GM21529 (cell line): Measurements from ENCODE around the gene RBM14.
"Not testable (repeated sequence)": the region's sequence is repeated elsewhere in the genome, so short reads cannot be mapped to it uniquely, and the experiment has no call there.

Experiments
- ATAC-seq: cut with Tn5 transposase; IDR thresholded peaks from one replicate; pipeline ENCODE4 v1.9.1; 2021; ENCODE audit not compliant: unreplicated experiment

The RBM14 gene

DNA sequence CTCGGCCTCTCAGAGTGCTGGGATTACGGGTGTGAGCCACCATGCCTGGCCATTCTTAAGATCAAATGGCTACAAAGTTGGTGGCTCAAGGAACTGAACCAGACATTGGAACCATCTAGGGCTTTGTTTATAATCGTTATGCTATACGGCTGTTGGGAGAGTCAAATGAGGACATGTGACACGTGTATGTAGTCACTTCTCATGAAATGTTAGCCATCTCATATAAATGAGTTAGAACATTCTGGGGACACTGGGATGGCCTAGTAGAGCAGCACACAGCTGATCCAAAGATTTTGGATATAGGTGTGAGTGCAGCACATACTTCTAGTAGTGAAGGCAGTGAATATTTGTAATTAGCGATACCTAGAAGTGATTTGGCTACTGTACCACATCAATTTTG is 15.5 kb downstream of the RBM14 start:
- ATAC-seq: no peak

DNA sequence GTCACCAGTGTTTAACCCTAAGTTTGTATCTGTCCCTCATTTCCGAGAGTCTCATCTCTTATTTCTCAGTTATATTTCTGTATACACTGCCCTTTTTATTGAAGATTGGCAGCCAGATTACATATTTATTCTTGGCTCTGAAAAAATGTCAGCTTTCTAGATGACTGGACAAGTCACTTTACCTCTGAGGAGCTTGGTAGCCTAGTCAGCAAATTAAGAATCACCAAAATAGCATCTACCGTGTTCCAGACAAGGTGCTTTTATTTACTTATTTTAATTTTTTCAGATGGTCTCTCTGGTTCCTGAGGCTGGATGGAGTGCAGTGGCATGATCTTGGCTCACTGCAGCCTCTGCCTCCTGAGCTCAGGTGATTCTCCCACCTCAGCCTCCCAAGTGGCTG is 16.5 kb downstream of the RBM14 start:
- no peak for ATAC-seq

DNA sequence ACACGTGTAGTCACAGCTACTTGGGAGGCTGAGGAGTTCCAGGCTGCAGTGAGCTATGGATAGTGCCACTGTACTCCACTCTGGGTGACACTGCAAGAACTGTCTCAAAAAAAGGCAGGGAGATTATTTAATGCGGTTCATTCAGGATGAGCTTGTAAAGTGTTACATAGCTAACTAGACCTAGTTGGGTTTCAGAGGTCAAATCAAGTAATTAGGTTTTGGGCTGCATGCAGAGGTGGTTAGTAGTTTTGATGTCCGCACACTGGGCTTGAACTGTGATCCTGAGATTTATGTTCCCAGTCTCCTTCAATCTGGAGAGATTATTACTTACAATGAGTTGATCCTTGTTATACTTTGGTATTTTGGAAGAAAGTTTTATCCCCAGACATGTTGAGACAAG is 20.0 kb downstream of the RBM14 start:
- no peak for ATAC-seq

DNA sequence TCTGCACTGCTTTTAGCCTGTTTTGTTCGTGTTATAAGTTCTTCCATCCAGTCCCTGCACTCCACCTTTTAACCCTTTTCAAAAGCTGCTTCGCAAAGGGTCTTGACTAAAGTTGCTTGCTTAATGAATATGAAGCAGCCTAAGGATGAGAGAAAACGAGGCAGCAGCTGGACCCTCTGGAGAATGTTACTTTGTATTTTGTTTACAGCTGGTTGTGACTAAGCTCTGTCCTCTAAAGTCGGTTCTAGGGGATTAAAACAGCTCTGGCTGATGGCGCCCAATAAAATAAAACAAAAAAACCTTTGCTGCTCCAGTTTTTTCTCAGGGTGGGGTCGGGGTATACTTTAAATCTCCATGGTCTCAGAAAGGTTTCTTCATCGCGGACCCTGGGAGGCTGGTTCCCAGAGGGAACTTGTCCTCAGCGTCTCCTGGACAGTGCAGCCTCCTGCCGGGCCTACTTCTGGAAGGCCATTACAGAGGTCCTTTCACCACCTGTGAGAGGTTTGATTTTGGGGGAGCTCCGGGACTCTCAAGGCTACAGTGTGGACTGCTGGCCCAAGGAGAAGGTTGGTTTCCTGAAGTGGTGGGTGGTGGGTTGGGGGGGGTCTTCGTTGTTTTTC is 21.2 kb downstream of the RBM14 start:
- no peak for ATAC-seq

DNA sequence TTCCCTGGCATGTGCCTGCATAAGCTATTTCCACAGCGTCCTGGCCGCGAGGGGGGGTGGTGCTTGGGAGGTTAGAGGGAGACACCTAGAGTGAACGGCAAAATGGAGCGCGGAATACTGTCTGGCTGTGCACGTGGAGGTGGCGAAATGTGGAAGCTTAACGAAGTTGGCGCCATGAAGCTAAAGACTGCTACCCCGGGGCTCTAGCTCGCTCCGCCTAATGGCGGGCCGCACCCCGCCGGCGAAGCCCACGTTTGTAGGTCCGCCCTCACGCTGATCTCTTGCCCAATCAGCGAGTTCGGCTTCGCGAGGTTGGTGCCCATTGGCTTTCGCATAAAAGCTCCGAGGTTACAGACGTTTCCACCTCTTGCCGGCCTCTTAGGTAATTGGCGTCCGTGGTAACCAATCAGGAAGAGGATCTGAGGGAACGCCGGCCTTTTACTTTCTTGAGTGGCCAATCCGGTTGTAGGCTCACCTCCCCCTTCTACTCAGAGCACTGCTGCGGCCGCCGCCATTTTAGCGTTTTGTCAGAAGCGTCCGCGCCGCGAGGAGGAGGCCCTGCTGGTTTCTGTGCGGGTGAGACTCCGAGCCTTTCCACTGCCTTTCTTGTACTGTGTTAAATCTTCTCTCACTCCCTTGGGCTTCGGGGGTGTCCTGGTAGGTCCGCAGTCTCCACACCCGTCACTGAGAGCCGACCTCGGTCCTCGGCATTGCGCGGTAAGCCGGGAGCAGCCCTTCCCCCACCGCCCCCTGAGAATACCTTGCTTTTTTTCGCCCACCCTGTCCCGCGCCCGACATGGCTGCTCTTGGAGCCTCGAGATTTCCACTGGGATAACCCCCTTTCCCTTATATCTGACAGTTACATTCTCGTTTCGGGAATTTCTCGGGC is 22.0 kb downstream of the RBM14 start, which contains the start of gene RBM4:
TSS of gene RBM4 (plus strand) at position 527 of the 889 bp plus-strand sequence. CDS start 1,009 bp downstream, outside the sequence.
- peak; percentile 93 for ATAC-seq

DNA sequence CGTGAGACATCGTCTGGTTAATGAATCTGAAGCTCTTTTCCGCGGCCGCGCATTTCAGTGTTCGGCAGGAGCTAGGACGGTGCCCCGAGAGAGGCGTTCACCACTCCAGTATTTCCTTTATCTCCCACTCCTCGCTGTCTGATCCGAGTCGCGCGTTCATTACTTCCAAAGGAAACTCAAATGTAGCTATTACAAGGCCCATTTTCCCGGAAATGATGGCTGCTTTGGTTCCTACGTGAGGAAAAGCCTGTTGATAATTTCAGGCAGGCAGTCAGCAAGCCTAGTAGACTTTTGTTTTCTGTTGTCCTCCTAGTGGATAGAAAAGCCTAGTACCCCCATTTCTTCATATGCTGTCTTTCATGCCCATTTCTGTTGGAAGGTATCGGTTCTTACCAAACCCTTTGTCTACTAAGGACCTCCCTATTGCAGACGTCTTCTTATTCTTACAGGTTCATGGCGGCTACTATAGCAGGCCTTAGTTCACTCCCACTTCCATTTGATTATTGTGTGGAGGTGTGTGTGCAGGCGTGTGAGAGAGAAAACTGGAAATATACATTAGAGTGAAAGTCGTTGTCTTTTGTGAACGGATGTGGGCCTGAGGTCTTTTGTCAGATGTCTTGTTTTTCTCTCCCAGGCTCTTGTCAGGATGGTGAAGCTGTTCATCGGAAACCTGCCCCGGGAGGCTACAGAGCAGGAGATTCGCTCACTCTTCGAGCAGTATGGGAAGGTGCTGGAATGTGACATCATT is 22.8 kb downstream of the RBM14 start:
- ATAC-seq: no peak

DNA sequence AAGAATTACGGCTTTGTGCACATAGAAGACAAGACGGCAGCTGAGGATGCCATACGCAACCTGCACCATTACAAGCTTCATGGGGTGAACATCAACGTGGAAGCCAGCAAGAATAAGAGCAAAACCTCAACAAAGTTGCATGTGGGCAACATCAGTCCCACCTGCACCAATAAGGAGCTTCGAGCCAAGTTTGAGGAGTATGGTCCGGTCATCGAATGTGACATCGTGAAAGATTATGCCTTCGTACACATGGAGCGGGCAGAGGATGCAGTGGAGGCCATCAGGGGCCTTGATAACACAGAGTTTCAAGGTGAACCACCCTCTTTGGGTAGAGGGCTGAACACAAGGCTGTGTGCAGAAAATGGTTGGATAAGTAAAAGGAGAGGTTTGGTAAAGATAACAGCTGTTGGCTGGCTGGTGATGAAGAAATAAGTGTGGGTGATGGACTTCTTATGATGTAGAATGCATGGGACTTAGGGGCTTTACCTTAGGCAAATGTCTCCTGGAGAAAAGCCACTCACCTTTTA is 23.4 kb downstream of the RBM14 start:
- not testable (repeated sequence) for ATAC-seq

DNA sequence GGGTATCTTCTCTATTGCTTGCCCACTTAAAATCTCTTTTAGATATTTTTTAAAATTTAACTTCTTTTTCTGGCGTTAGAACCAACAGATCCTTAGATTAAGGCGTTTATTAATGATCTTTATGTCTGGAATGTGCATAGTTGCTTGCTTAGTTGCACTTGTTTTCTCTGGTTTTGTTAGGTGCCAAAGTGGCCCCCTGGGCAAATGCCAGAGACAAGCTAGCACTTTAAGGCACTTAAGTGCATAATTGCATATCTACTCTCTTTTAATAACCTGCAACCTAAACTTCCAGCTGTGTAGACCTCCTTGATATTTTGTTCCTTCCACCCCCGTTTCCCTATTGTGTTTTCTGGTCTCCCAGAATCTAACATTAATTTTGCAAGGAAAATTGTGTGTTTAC is 25.4 kb downstream of the RBM14 start:
- no peak for ATAC-seq

DNA sequence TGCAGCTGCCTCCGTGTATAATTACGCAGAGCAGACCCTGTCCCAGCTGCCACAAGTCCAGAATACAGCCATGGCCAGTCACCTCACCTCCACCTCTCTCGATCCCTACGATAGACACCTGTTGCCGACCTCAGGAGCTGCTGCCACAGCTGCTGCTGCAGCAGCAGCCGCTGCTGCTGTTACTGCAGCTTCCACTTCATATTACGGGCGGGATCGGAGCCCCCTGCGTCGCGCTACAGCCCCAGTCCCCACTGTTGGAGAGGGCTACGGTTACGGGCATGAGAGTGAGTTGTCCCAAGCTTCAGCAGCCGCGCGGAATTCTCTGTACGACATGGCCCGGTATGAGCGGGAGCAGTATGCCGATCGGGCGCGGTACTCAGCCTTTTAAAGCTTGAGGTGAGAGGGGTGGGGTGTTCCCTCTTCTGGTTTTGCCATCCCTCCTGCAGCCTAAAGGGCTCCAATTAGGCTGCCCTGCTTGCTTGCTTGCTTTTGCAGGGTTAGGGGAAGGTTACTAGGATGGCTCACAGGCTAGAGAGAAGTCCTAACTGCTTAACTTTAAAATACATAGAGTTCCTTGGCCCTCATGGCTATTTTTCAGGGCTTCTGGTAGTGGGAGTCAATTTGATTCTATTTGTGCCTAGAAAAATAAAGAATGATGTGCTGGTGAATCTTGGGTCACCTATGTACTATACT is 27.5 kb downstream of the RBM14 start:
- ATAC-seq: no peak

DNA sequence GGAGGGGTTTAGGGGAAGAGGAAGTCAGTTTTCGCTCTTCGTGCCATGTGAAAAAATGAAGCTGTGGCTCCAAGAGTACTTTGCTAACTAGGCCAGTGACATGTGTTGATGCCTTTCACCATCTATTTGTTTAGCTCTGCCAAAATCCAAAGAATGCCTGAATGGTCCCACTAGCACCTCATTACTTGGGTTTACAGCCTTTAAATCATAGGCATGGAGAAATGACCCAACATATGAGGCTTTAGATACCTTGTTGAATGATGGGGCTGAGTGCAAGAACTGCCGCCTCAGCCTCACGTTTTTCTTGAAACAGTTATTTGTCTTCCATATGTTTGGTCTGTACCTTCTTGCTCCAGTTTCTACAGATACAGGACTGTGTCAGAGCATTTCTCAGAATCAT is 30.4 kb downstream of the RBM14 start:
- no peak for ATAC-seq

DNA sequence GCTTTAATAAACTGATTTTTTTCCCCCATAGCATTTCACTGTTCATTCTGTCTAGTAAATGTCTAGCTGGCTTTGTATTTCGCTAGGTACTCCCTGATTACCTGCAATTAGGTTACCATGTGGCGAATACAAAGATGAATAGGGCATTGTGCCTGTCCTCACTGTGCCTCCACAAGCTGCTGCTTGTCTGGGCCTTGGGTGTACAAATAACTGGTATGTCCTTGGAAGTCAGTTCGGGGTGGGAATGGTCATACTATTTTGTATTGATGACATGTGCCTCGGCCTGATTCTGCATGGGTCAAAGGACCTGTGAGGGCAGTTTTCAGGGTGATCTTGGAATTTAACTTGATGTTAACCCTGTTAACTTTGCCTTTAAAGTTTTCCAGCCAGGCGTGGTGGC is 33.5 kb downstream of the RBM14 start:
- ATAC-seq: no peak

DNA sequence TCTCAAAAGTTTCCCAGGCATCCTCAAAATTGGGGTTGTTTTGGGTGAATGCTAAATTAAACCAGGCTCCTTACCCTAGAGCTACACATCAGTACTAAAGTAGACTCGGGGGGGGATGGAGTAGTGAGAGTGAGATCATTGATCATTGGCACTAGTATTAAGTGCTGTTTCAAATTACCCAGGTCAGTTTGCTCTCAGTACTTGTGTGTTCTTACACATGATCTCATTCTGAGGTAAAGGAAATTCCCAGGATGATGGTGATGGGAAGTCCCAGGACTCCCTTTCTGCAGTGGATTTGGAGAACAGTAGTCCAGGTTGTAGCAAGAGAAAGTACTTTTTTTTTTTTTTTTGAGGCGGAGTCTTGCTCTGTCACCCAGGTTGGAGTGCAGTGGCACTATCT is 34.6 kb downstream of the RBM14 start:
- no peak for ATAC-seq

DNA sequence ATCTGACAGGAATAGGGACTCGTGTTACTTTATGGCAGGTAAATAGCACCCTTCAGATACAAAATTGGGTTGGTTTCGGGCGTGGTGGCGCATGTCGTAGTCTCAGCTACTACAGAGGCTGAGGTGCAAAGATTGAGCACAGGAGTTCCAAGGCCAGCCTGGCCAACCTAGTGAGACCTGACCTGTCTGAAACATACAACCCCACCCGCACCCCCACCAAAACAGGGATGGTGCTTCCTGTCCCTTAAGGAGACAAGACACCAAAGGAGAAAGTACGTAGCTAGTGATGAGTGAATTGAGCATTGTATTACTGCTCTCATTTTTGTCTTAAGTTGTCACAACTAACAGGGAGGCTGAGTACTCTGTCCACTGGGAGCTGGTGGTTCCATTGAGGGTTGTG is 36.2 kb downstream of the RBM14 start:
- ATAC-seq: no peak

DNA sequence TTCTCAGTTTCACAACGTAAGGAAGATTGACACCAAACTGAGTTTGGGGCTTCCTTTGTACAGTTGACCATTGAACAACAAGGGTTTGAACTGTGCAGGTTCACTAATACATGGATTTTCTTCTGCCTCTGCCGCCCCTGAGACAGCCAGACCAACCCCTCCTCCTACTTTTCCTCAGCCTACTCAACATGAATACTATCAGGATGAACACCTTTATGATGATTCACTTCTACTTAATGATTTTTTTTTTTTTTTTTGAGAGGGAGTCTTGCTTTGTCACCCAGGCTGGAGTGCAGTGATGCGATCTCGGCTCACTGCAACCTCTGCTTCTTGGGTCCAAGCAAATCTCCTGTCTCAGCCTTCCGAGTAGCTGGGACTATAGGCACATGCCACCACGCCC is 36.7 kb downstream of the RBM14 start:
- ATAC-seq: no peak

DNA sequence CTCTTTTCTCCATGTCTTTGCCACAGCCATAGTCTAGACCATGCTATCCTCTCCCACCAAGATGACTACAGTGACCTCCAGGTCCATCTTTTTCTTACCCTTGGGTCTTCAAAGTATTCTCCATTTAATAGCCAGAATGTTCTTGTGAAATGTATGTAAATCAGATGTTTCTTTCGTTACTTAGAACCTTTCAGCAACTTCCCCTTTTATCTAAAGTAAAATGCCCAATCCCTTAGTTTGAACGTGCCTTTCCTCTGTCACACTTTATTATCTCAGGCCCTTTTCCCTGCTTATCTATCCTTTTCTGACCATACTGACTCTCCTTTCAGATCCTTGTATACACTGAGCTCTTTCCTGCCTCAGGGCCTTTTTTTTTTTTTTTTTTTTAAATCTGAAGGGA is 43.3 kb downstream of the RBM14 start:
- no peak for ATAC-seq

DNA sequence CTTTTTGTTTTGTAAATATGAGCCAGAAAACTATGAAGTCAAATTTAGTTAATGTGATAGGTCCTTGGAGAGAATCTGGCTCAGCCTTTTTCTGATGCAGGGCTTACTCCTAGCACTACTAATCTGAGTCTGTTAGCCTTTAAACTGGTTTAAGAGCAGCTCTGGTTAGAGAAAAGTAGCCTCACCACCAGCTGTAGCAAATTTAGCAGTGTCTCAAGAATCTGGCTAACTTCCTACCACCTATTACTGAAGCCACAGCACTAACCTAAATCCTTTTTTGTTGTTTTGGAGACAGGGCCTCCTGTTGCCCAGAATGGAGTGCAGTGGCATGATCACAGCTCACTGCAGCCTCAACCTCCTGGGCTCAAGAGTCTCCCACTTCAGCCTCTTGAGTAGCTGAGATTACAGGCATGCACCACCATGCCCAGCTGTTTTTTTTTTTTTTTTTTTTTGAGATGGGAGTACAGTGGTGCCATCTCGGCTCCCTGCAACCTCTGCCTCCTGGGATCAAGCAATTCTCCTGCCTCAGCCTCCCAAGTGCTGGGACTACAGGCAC is 47.4 kb downstream of the RBM14 start:
- ATAC-seq: no peak

DNA sequence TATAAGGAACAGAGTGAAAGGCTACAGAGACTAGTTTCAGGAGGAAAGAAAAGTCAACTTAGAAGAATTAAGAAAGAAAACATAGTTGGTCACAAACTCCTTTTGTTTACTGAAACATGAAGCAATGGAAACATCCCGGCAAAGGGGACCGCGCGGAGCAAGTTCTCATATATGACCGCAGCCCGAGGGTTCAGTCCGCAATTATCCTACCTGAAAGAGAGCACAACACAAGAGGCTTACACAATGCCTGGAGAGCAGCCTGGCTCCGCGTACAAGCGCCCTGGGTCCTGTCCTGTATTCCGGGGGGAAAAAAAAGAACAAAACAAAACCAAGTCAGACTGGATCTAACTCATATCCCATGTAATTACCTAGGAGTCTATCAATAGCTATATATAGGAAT is 48.9 kb downstream of the RBM14 start:
- no peak for ATAC-seq

DNA sequence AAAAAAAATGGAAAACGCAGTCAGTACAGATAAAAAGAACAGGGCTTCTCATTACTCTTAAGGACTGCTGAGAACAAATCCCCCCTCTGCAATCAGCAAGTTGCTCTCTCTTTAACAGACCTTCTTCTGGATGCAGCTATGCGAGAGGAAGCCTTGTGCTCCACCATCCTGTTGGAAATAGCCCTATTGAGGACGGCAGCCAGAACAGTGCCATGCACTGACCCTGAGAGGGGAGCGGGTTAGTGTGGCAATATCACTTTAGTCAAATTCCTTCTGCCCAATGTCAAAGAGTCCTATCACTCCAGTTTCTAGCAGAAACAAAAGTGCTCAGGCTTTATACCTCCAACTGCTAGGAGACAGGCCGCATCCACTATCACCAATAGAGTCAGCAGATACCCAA is 54.4 kb downstream of the RBM14 start:
- ATAC-seq: no peak

DNA sequence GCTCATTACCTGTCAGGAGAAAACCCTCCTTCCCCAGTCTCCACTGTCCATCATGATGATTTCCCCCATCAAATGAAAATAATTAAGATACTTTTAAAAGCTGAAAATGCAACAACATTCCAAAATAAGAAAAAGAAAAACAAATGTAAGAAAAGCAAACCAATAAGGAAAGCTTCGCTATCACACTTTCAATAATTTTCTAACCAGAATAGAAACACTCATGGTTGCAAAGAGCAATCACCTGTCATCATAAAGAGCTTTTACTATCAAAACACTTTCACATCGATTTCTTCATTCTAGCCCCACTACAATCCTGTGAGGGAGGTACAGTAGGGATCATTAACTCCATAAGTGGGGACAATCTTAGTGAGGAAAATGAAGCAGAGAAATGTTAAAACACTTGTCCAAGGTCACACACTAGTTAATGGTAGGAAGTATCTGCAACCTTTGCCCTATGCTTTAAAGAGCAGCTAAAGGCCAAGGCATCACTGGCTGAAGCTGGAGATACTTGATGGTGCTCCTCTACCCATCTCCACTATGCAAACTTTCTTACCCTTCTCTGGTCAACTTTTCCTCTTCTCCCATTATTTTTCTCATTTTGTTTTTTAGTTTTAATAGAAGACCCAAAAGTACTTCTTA is 58.7 kb downstream of the RBM14 start:
- ATAC-seq: no peak

DNA sequence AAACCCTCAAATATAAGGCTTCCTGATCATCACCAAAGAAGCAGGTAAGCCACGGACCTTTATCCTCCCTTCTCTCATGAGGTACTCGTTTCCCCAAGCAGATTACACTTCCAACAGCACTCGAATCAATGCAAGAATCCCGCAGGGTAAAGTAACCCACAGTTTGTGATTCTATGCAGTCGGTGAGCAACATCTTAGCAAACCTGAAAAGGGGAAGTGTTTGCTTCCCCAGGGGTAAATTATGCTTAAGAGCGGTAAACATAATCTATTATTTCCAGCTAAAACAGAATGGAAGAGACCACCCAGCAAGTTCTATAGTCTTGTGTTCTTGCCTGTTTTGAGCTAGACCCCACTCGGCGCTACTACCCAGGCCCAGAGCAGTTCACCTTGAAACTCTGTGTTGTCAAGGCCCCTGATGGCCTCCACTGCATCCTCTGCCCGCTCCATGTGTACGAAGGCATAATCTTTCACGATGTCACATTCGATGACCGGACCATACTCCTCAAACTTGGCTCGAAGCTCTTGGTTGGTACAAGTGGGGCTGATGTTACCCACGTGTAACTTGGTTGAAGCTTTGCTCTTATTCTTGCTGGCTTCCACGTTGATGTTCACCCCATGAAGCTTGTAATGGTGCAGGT is 60.0 kb downstream of the RBM14 start:
- no peak for ATAC-seq
